H9 (cell line): Measurements from ENCODE around the gene PTPRN2. TPM values are rescaled to one million over a fixed set of nuclear protein-coding genes. Genes with fewer than 3 reads are reported as not detected.

ENCODE experiments used
- DNase-seq: peaks from one replicate; pipeline ENCODE4 v3.0.0-alpha.2; 2017
- H2AFZ ChIP-seq: one replicate; pipeline ENCODE4 v1.6.1; 2013; ENCODE audit warnings: mild to moderate bottlenecking, low read length, control low read depth, moderate library complexity
- H2AK5ac ChIP-seq: 2 replicates; pipeline ENCODE4 v1.6.1; 2013; ENCODE audit warnings: low read length, control low read depth, mixed read lengths; ENCODE audit not compliant: insufficient read length
- H2BK120ac ChIP-seq: one replicate; pipeline ENCODE4 v1.6.1; 2013; ENCODE audit warnings: low read depth, mild to moderate bottlenecking, low read length, control low read depth, inconsistent platforms; ENCODE audit not compliant: poor library complexity, severe bottlenecking
- H2BK12ac ChIP-seq: 2 replicates; pipeline ENCODE4 v1.6.1; 2013; ENCODE audit warnings: low read length, control low read depth, mixed read lengths, low read depth; ENCODE audit not compliant: insufficient read length
- H2BK15ac ChIP-seq: 2 replicates; pipeline ENCODE4 v1.6.1; 2013; ENCODE audit warnings: low read depth, low read length, control low read depth
- H2BK20ac ChIP-seq: one replicate; pipeline ENCODE4 v1.6.1; 2013; ENCODE audit warnings: low read depth, mild to moderate bottlenecking, low read length, control low read depth, inconsistent platforms; ENCODE audit not compliant: poor library complexity, severe bottlenecking
- H2BK5ac ChIP-seq: 2 replicates; pipeline ENCODE4 v1.6.1; 2013; ENCODE audit warnings: low read length, control low read depth, mixed read lengths; ENCODE audit not compliant: insufficient read length
- H3K14ac ChIP-seq: 2 replicates; pipeline ENCODE4 v1.6.1; 2013; ENCODE audit warnings: low read length, control low read depth; ENCODE audit not compliant: insufficient read depth
- H3K18ac ChIP-seq: 2 replicates; pipeline ENCODE4 v1.6.1; 2013; ENCODE audit warnings: low read depth, mild to moderate bottlenecking, mixed read lengths, low read length, control low read depth; ENCODE audit not compliant: insufficient read length
- H3K23ac ChIP-seq: 2 replicates; pipeline ENCODE4 v1.6.1; 2013; ENCODE audit warnings: low read length, control low read depth, mixed read lengths, low read depth; ENCODE audit not compliant: insufficient read length
- H3K23me2 ChIP-seq: 2 replicates; pipeline ENCODE4 v1.6.1; 2013; ENCODE audit warnings: low read depth, mild to moderate bottlenecking, mixed read lengths, low read length, control low read depth; ENCODE audit not compliant: insufficient read length, poor library complexity, severe bottlenecking
- H3K27ac ChIP-seq: 2 replicates; pipeline ENCODE4 v1.5.1; 2013; ENCODE audit warnings: low read length, control low read depth, mixed read lengths, low read depth; ENCODE audit not compliant: insufficient read length
- H3K27me3 ChIP-seq: 2 replicates; pipeline ENCODE4 v1.6.1; 2013; ENCODE audit warnings: low read length, control low read depth, inconsistent platforms; ENCODE audit not compliant: insufficient read depth
- H3K4ac ChIP-seq: 2 replicates; pipeline ENCODE4 v1.6.1; 2013; ENCODE audit warnings: low read depth, mild to moderate bottlenecking, control low read depth, inconsistent platforms, low read length, moderate library complexity
- H3K4me1 ChIP-seq: 2 replicates; pipeline ENCODE4 v1.6.1; 2013; ENCODE audit warnings: low read length, control low read depth, inconsistent platforms; ENCODE audit not compliant: insufficient read depth
- H3K4me2 ChIP-seq: 2 replicates; pipeline ENCODE4 v1.6.1; 2013; ENCODE audit warnings: low read length, control low read depth, mixed read lengths; ENCODE audit not compliant: insufficient read length, insufficient read depth
- H3K56ac ChIP-seq: 2 replicates; pipeline ENCODE4 v1.6.1; 2013; ENCODE audit warnings: low read depth, mild to moderate bottlenecking, mixed read lengths, low read length, control low read depth; ENCODE audit not compliant: insufficient read length
- H3K79me1 ChIP-seq: 2 replicates; pipeline ENCODE4 v1.6.1; 2013; ENCODE audit warnings: low read depth, mild to moderate bottlenecking, moderate library complexity, low read length, control low read depth, inconsistent platforms; ENCODE audit not compliant: insufficient read depth, poor library complexity, severe bottlenecking
- H3K79me2 ChIP-seq: 2 replicates; pipeline ENCODE4 v1.6.1; 2013; ENCODE audit warnings: low read length, control low read depth, inconsistent platforms; ENCODE audit not compliant: insufficient read depth
- H3K9ac ChIP-seq: 2 replicates; pipeline ENCODE4 v1.6.1; 2013; ENCODE audit warnings: low read length, control low read depth, mixed read lengths; ENCODE audit not compliant: insufficient read length; ENCODE audit errors: extremely low read depth
- H3K9me3 ChIP-seq: one replicate; pipeline ENCODE4 v1.6.1; 2013; ENCODE audit warnings: low read depth, low read length, inconsistent platforms; ENCODE audit not compliant: control insufficient read depth
- H3T11ph ChIP-seq: one replicate; pipeline ENCODE4 v1.6.1; 2013; ENCODE audit warnings: mild to moderate bottlenecking, low read length, control low read depth, inconsistent platforms
- H4K20me1 ChIP-seq: one replicate; pipeline ENCODE4 v1.6.1; 2013; ENCODE audit not compliant: control insufficient read depth, insufficient read length, insufficient read depth
- H4K5ac ChIP-seq: 2 replicates; pipeline ENCODE4 v1.6.1; 2013; ENCODE audit warnings: low read depth, mild to moderate bottlenecking, mixed read lengths, low read length, control low read depth; ENCODE audit not compliant: insufficient read length
- H4K8ac ChIP-seq: replicated peaks from 2 replicates; pipeline ENCODE4 v1.6.1; 2013; ENCODE audit warnings: low read length, control low read depth, mixed read lengths, low read depth; ENCODE audit not compliant: insufficient read length
- H4K91ac ChIP-seq: 2 replicates; pipeline ENCODE4 v1.6.1; 2013; ENCODE audit warnings: low read depth, mild to moderate bottlenecking, moderate library complexity, mixed read lengths, low read length, control low read depth; ENCODE audit not compliant: insufficient read length
- H3K27ac Mint-ChIP-seq, 3 experiments: 2 replicates in 2 of 3; 3 replicates in 1 of 3; pipeline ENCODE4 v1.8.0; 2020 to 2021; ENCODE audit warnings: mixed read lengths in 3 of 3, mild to moderate bottlenecking in 1 of 3, moderate library complexity in 1 of 3
- H3K27me3 Mint-ChIP-seq: 2 replicates; pipeline ENCODE4 v1.8.0; 2021; ENCODE audit warnings: low read depth, mild to moderate bottlenecking, moderate library complexity, mixed read lengths
- H3K36me3 Mint-ChIP-seq, 3 experiments: 2 replicates in 2 of 3; 3 replicates in 1 of 3; pipeline ENCODE4 v1.8.0; 2020 to 2021; ENCODE audit warnings: low read depth in 3 of 3, mixed read lengths in 3 of 3; ENCODE audit not compliant: insufficient read depth in 1 of 3
- H3K4me1 Mint-ChIP-seq, 2 experiments: 2 replicates each; pipeline ENCODE4 v1.8.0; 2020; ENCODE audit warnings: mixed read lengths in 2 of 2
- H3K4me3 Mint-ChIP-seq, 2 experiments: 2 replicates in 1 of 2; 3 replicates in 1 of 2; pipeline ENCODE4 v1.8.0; 2020 to 2021; ENCODE audit warnings: mild to moderate bottlenecking in 2 of 2, mixed read lengths in 2 of 2, moderate library complexity in 1 of 2
- H3K9me3 Mint-ChIP-seq, 2 experiments: 2 replicates in 1 of 2; 3 replicates in 1 of 2; pipeline ENCODE4 v1.8.0; 2020; ENCODE audit warnings: mild to moderate bottlenecking in 2 of 2, mixed read lengths in 2 of 2, moderate library complexity in 1 of 2
- WGBS: extraction: QIAGEN DNeasy Blood & Tissue Kit; methylation state at CpG from one replicate; pipeline ENCODE4 v1.1.7; 2013; ENCODE audit warnings: missing lambda C conversion rate, low lambda C conversion rate, mixed read lengths; ENCODE audit not compliant: insufficient read length; ENCODE audit errors: extremely low coverage; 5-methylcytosine and 5-hydroxymethylcytosine counted together
- total RNA-seq: library from RNA; stranded (reverse); gene quantifications from 2 replicates; pipeline ENCODE4 v1.2.1, GENCODE V29; 2021
- TF ChIP-seq, protein P1 (sequence below): fragments of 200-600 bp; sonication (generic); conservative IDR thresholded peaks from 3 replicates; pipeline ENCODE4 v1.8.0; 2021; ENCODE audit warnings: antibody characterized with exemption, mild to moderate bottlenecking

The PTPRN2 gene
- total RNA-seq, 1 experiment from 2014 or later: 5.2 TPM

DNA sequence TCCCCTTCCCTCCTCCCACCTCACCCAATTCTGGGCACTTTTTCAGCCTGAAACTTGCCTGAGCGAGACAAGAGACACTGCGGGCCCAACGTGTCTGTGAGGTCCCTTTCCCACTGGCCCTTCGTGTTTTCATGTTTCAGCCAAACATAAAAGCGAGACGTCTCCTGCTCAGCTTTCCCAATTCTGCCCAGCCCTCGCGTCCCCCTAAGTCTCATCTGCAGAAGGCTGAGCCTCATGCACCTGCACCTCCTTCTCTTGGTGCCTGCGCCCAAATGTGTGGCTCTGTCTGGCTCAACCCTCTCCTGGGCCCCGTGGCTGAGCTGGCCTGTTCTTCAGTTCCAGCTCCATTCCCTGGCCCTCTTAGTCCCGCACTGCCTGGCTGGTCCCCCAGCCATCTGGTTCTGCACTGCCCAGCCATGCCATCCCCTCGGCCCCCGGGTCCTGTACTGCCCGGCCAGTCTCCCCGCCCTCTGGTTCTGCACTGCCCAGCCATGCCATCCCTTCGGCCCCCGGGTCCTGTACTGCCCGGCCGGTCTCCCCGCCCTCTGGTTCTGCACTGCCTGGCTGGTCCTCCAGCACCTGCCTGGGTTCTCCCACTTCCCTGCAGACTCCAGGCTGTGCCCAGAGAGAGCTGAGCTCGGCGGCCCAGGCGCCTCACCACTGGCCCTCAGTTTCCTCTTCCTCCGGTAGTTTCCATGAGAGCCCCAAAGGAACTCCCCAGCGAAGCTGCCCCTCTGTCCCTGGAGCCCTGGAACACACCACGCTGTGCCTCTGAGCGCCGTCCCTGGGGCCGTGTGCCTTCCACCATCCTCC is 1026.7 kb downstream of the PTPRN2 start:
- H2AFZ ChIP-seq: no peak overlapping the region
- no peak overlapping the region for H3K4me2 ChIP-seq
- no peak overlapping the region for H2BK15ac ChIP-seq
- Mint-ChIP-seq H3K27ac (no peak overlapping the region), H3K27me3 (peaks cover 27% of the 10 kb centered on the region), H3K4me1 (no peaks in the 10 kb centered on the region), H3K4me3 (no peak overlapping the region), H3K36me3 (no peaks in the 10 kb centered on the region), H3K9me3 (no peaks in the 10 kb centered on the region)
- no peaks in the 10 kb centered on the region for H4K20me1 ChIP-seq
- H2BK12ac ChIP-seq: no peak overlapping the region
- no peaks in the 10 kb centered on the region for H3K23me2 ChIP-seq
- H2BK120ac ChIP-seq: no peak overlapping the region
- H3K27me3 ChIP-seq: no peaks in the 10 kb centered on the region
- H3K4ac ChIP-seq: no peak overlapping the region
- no peak overlapping the region for H2BK5ac ChIP-seq
- no peak overlapping the region for H4K5ac ChIP-seq
- H3K9ac ChIP-seq: no peak overlapping the region
- H2BK20ac ChIP-seq: no peak overlapping the region
- H3K9me3 ChIP-seq: no peaks in the 10 kb centered on the region
- H3K56ac ChIP-seq: no peak overlapping the region
- H4K8ac ChIP-seq: no peak overlapping the region
- no peaks in the 10 kb centered on the region for H3K4me1 ChIP-seq
- H4K91ac ChIP-seq: no peak overlapping the region
- no peak overlapping the region for H3T11ph ChIP-seq
- no peak for DNase-seq
- TF ChIP-seq, protein P1, sequence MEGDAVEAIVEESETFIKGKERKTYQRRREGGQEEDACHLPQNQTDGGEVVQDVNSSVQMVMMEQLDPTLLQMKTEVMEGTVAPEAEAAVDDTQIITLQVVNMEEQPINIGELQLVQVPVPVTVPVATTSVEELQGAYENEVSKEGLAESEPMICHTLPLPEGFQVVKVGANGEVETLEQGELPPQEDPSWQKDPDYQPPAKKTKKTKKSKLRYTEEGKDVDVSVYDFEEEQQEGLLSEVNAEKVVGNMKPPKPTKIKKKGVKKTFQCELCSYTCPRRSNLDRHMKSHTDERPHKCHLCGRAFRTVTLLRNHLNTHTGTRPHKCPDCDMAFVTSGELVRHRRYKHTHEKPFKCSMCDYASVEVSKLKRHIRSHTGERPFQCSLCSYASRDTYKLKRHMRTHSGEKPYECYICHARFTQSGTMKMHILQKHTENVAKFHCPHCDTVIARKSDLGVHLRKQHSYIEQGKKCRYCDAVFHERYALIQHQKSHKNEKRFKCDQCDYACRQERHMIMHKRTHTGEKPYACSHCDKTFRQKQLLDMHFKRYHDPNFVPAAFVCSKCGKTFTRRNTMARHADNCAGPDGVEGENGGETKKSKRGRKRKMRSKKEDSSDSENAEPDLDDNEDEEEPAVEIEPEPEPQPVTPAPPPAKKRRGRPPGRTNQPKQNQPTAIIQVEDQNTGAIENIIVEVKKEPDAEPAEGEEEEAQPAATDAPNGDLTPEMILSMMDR: no peak
- no CpG with 5 or more reads among the region's 29 CpGs for WGBS
- no peak overlapping the region for H3K18ac ChIP-seq
- no peaks in the 10 kb centered on the region for H3K79me2 ChIP-seq
- H3K14ac ChIP-seq: 0 out of 2 replicates have a peak overlapping the region, but pooled peaks have one; percentile 48
- H2AK5ac ChIP-seq: no peak overlapping the region
- H3K27ac ChIP-seq: no peak overlapping the region
- H3K23ac ChIP-seq: no peak overlapping the region
- no peaks in the 10 kb centered on the region for H3K79me1 ChIP-seq
